HL-60 (cell line): ENCODE data around the gene TGFBR1.

Experiments
- CTCF ChIP-seq: IDR thresholded peaks from one replicate; pipeline ENCODE4 v1.5.1; 2011; ENCODE audit warnings: low read length, control low read depth, inconsistent platforms; ENCODE audit not compliant: insufficient read depth
- GABPA ChIP-seq: IDR thresholded peaks from 2 replicates; pipeline ENCODE4 v1.6.1; 2012; ENCODE audit warnings: low read depth
- POLR2AphosphoS5 ChIP-seq: IDR thresholded peaks from 2 replicates; pipeline ENCODE4 v1.6.1; 2012; ENCODE audit warnings: low read depth

- TF ChIP-seq CTCF = no peak
- TF ChIP-seq POLR2AphosphoS5 = no peak
- no peak for TF ChIP-seq GABPA
Observed at GRCh38 chr9:99093492-99093791, 11.5 kb upstream of the TGFBR1 start.
